ENCODE results near the gene EEPD1.
"Not testable (repeated sequence)": the region's sequence is repeated elsewhere in the genome, so short reads cannot be mapped to it uniquely, and the experiment has no call there.

EEPD1 gene

GRCh38 chr7:36152756-36153570 lies at the start of gene EEPD1:
Gene EEPD1, plus strand, starts transcription at chr7:36153254. Its CDS starts 1,071 bp downstream, at chr7:36154325.
- DNase-seq: peak; percentile 99

- DNase-seq: no peak
These were observed 49.1 kb upstream of the EEPD1 start for GRCh38 chr7:36103837-36104561.

- not testable (repeated sequence) for DNase-seq
These were observed 45.8 kb upstream of the EEPD1 start for GRCh38 chr7:36106972-36107908.

DNA sequence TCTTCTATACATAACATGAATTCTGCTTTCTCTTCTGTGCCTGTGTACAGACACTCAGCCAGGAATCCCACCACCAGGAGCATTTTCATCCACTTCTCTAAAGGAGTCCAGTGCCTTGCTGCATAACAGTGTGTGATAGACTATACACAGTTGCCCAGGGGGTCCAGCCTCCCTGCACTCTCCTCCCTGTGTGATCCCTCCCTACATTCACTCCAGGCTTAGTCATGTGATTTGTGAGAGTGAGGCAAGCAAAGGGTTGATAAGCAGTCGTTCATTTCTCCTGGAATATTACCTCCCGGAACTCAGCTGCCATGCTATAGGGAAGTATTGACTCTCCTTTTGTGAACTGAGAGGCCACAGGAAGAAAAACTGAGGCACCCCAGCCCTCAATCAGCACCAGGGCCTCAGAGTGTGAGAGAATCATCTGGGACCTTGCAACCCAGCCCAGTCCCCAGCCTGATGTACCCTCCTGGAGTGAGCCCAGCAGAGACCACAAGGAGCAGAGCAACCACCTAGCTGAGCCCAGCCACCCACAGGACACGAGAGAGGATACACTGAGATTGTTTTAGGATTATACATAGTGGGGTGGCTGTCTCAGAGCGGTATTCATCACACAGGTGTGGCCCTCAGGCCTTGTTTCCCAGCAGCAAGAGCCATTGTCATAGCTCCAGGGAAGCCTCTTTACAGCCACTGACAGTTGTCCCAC lies 45.0 kb upstream of the EEPD1 start:
- DNase-seq: no peak

DNA sequence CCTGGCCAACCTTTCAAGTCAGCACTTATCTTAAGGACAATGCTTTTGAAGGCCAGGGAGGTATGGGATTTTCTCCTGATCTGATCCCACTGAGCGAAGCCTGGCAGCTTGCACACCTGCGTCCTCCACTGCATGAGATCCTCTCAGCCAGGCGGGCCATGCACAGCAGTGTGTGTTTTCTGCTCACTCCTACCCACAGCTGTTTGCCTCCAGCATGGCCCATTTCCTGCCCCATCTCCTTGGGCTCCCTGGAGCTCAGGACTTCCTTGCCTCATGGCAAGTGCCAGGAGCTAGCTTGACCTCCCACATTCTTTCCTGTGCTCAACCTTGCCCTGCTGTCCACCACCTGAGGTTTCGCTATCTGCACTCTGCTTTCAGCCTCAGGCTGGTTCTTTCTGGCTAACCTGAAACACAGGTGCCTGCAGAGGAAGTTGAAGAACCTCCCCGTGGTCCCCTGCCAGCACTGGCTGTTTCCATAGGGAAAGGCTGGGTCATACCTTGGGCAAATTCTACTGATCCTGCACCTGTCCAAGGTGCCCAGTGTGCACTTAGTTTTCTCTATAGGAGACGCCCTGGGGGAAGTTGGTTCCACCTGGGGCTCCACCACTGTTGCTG lies 43.9 kb upstream of the EEPD1 start:
- no peak for DNase-seq

- DNase-seq: no peak
These were observed 42.5 kb upstream of the EEPD1 start for GRCh38 chr7:36110584-36110983.

- DNase-seq: no peak
These were observed 40.1 kb upstream of the EEPD1 start for GRCh38 chr7:36112969-36113368.

GRCh38 chr7:36114355-36114754 lies 38.7 kb upstream of the EEPD1 start:
- DNase-seq: no peak

GRCh38 chr7:36115448-36116321 lies 37.4 kb upstream of the EEPD1 start:
- DNase-seq: peak; percentile 92

- DNase-seq: peak; percentile 11
These were observed 36.5 kb upstream of the EEPD1 start for GRCh38 chr7:36116347-36117202.

GRCh38 chr7:36117203-36117840 lies 35.7 kb upstream of the EEPD1 start:
- DNase-seq: no peak

GRCh38 chr7:36118344-36118743 lies 34.7 kb upstream of the EEPD1 start:
- no peak for DNase-seq

DNA sequence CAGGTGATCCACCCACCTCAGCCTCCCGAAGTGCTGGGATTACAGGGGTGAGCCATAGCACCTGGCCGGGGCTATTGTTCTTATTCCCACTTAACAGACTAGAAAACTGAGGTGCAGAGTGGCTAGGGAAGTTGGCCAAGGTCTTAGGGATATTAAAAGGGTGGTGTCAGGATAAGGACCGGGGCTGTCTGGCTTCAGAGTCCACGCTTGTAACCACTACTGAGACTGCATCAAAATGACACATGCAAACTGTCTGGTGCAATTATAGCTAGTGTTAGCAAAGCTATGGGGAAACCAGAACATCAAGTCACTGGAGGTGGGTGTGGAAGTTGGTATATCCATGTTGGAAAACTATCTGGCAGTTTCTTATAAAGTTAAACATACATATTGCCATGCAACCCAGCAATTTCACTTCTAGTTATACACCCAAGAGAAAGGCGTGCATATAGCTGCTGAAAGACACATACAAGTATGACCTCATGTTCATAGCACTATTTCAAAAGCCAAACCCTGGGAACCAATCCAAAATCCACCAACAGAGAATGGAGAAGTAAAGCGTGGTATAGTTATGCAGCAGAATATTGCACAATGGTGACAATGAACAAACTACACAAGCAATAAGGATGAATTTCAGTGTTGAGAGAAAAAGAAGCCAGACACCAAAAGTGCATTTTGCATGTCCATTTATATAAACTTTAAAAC lies 33.9 kb upstream of the EEPD1 start:
- DNase-seq: no peak

DNA sequence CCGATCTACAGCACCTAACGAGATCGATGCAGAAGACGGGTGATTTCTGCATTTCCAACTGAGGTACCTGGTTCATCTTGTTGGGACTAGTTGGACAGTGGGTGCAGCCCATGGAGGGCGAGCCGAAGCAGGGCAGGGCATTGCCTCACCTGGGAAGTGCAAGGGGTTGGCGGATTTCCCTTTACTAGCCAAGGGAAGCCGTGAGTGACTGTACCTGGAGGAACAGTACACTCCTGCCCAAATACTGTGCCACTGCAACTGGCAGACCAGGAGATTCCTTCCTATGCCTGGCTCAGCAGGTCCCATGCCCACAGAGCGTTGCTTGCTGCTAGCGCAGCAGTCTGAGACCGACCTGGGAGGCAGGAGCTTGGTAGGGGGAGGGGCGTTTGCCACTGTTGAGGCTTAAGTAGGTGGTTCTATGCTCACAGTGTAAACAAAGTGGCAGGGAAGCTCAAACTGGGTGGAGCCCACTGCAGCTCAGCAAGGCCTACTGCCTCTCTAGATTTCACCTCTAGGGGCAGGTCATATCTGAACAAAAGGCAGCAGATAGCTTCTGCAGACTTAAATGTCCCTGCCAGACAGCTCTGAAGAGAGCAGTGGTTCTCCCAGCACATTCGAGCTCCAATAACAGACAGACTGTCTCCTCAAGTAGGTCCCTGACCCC lies 32.9 kb upstream of the EEPD1 start:
- DNase-seq: not testable (repeated sequence)

GRCh38 chr7:36125630-36126029 lies 27.4 kb upstream of the EEPD1 start:
- not testable (repeated sequence) for DNase-seq

GRCh38 chr7:36127075-36127740 lies 25.8 kb upstream of the EEPD1 start:
- DNase-seq: no peak

GRCh38 chr7:36128448-36129047 lies 24.5 kb upstream of the EEPD1 start:
- DNase-seq: no peak
